GM12878 (cell line): ENCODE measurements around the gene DCTN5. TPM values are rescaled to one million over a fixed set of nuclear protein-coding genes. Genes with fewer than 3 reads are reported as not detected.

ENCODE experiments used
- ATAC-seq: fragments of 200-7000 bp; cut with Tn5 transposase; 3 replicates; pipeline ENCODE4 v1.9.1; 2020; ENCODE audit warnings: mild to moderate bottlenecking, moderate library complexity
- BruUV-seq: library from RNA; stranded (reverse); fragments of 400-500 nt; replicated peaks from 2 replicates; lab custom pipeline; 2021; lab: Mats Ljungman, UMichigan
- CTCF ChIA-PET: fragments of 300-600 bp; sonication (Branson Sonifier 250); formaldehyde crosslinking; extraction: SDS; loops from one replicate; lab custom pipeline; 2021; ENCODE audit warnings: inconsistent platforms; lab: Yijun Ruan, JAX
- POLR2A ChIA-PET: fragments of 350-600 bp; formaldehyde crosslinking; extraction: SDS; loops from one replicate; lab custom pipeline; 2021; ENCODE audit warnings: inconsistent platforms; lab: Charles Lee
- RAD21 ChIA-PET: fragments of 300-600 bp; sonication (Branson Sonifier 250); formaldehyde crosslinking; loops from one replicate; lab custom pipeline; 2023; ENCODE audit warnings: antibody characterized with exemption; ENCODE audit not compliant: unreplicated experiment; lab: Charles Lee
- SMC1A ChIA-PET: fragments of 300-600 bp; sonication (Branson Sonifier 250); formaldehyde crosslinking; loops from one replicate; lab custom pipeline; 2023; ENCODE audit not compliant: unreplicated experiment, uncharacterized antibody; lab: Charles Lee
- DNase-seq: peaks from one replicate; pipeline ENCODE4 v3.0.0-alpha.2; 2011; ENCODE audit warnings: low read depth, low spot score
- FAIRE-seq: peaks from 3 replicates; lab custom pipeline; 2011; peaks lifted over from hg19 to GRCh38; lab: Jason Lieb, UNC
- H2AFZ ChIP-seq: 2 replicates; pipeline ENCODE4 v1.6.0; 2011; ENCODE audit warnings: low read depth, low read length, control low read depth; ENCODE audit not compliant: control insufficient read depth
- H3K27ac ChIP-seq: 2 replicates; pipeline ENCODE4 v1.5.1; 2011; ENCODE audit warnings: control low read depth; ENCODE audit not compliant: control insufficient read depth, insufficient read depth
- H3K27me3 ChIP-seq, 2 experiments: replicated peaks in 1 of 2; 2 replicates each; pipeline versions ENCODE4 v1.6.0 to v1.6.1; 2011; ENCODE audit warnings: low read length in 1 of 2; ENCODE audit not compliant: control insufficient read depth in 2 of 2, insufficient read depth in 2 of 2
- H3K36me3 ChIP-seq, 2 experiments: 2 replicates each; pipeline ENCODE4 v1.5.1; 2011; ENCODE audit warnings: low read length in 1 of 2; ENCODE audit not compliant: control insufficient read depth in 2 of 2, insufficient read depth in 2 of 2
- H3K4me1 ChIP-seq: 2 replicates; pipeline ENCODE4 v1.6.1; 2011; ENCODE audit warnings: mild to moderate bottlenecking, low read length, moderate library complexity, mixed read lengths; ENCODE audit not compliant: control insufficient read depth, insufficient read depth
- H3K4me2 ChIP-seq: 2 replicates; pipeline ENCODE4 v1.6.0; 2011; ENCODE audit warnings: control low read depth; ENCODE audit not compliant: control insufficient read depth, insufficient read depth
- H3K4me3 ChIP-seq: fragments of 200-600 bp; sonication (generic); 2 replicates; pipeline ENCODE4 v1.5.1; 2016
- H3K79me2 ChIP-seq: 2 replicates; pipeline ENCODE4 v1.6.0; 2011; ENCODE audit warnings: low read length; ENCODE audit not compliant: control insufficient read depth, insufficient read depth
- H3K9ac ChIP-seq: 2 replicates; pipeline ENCODE4 v1.8.0; 2011; ENCODE audit warnings: low read length, control low read depth, mixed read lengths; ENCODE audit not compliant: control insufficient read depth, insufficient read depth
- H3K9me3 ChIP-seq: replicated peaks from 3 replicates; pipeline ENCODE4 v1.5.1; 2011; ENCODE audit warnings: mild to moderate bottlenecking, low read length; ENCODE audit not compliant: control insufficient read depth, insufficient read depth
- H4K20me1 ChIP-seq: 2 replicates; pipeline ENCODE4 v1.6.0; 2011; ENCODE audit not compliant: control insufficient read depth, insufficient read depth
- FOXK2 ChIP-seq: fragments of 450-650 bp; IDR thresholded peaks from 2 replicates; pipeline ENCODE4 v1.6.1; 2017; ENCODE audit warnings: mild to moderate bottlenecking, moderate library complexity
- IRF3 ChIP-seq: fragments of 450-650 bp; IDR thresholded peaks from 2 replicates; pipeline ENCODE4 v1.6.1; 2014; ENCODE audit warnings: mild to moderate bottlenecking
- MYC ChIP-seq: IDR thresholded peaks from 2 replicates; pipeline ENCODE4 v1.6.1; 2011; ENCODE audit warnings: mild to moderate bottlenecking, low read length, moderate library complexity, inconsistent platforms; ENCODE audit not compliant: insufficient read depth, insufficient replicate concordance, insufficient read length, severe bottlenecking
- NFYB ChIP-seq: IDR thresholded peaks from 2 replicates; pipeline ENCODE4 v1.6.1; 2011; ENCODE audit warnings: low read depth, mild to moderate bottlenecking, low read length, improper control_type of control experiment, moderate library complexity; ENCODE audit not compliant: insufficient read depth
- RB1 ChIP-seq: fragments of 450-650 bp; formaldehyde crosslinking; IDR thresholded peaks from 2 replicates; pipeline ENCODE4 v1.6.1; 2017; ENCODE audit warnings: mild to moderate bottlenecking, borderline replicate concordance
- RUNX3 ChIP-seq: IDR thresholded peaks from 2 replicates; pipeline ENCODE4 v1.6.1; 2012; ENCODE audit warnings: low read length, inconsistent platforms
- YBX1 ChIP-seq: fragments of 450-650 bp; IDR thresholded peaks from 2 replicates; pipeline ENCODE4 v1.6.1; 2016; ENCODE audit warnings: antibody characterized with exemption
- WGBS: methylation state at CpG from one replicate; pipeline ENCODE4 v1.1.6; 2016; ENCODE audit warnings: low lambda C conversion rate; ENCODE audit not compliant: insufficient replicate concordance, insufficient coverage; ENCODE audit errors: missing lambda C conversion rate; 5-methylcytosine and 5-hydroxymethylcytosine counted together
- in situ Hi-C: fragments of 300-500 bp; cut with MboI; formaldehyde crosslinking; loops from 9 replicates; pipeline ENCODE4 v1.14.3; 2018; ENCODE audit warnings: mixed read lengths
- intact Hi-C: fragments of 100-400 bp; cut with micrococcal nuclease; formaldehyde crosslinking; loops from one replicate; pipeline ENCODE4 v1.14.2; 2022; ENCODE audit not compliant: unreplicated experiment
- polyA plus RNA-seq, 11 experiments: library from polyadenylated mRNA; depleted of rRNA in 4 of 11; unstranded in 6 of 11; stranded (reverse) in 5 of 11; fragments of >200 nt; fragmentation: Nextera tagmentation in 4 of 11; fragmentation: Illumina TruSeq in 1 of 11; extraction: Ambion mirVana in 4 of 11; extraction: Trizol in 1 of 11; gene quantifications; 1 replicate in 1 of 11; 2 replicates in 10 of 11; pipeline versions ENCODE4 v1.2.1 to v1.2.3, GENCODE V29; 2011 to 2016; ENCODE audit warnings: inconsistent platforms in 2 of 11, missing spikeins in 2 of 11, low read depth in 1 of 11
- total RNA-seq, 4 experiments: library from RNA; depleted of rRNA in 3 of 4; stranded (reverse); fragments of >200 nt in 3 of 4; fragmentation: Illumina TruSeq in 1 of 4; extraction: Trizol in 1 of 4; gene quantifications; 2 replicates each; pipeline versions ENCODE4 v1.2.1 to v1.2.3, GENCODE V29; 2013 to 2021
- TF ChIP-seq, protein P1 (sequence below): IDR thresholded peaks from 2 replicates; pipeline ENCODE4 v1.6.1; 2011; ENCODE audit warnings: low read depth, low read length, improper control_type of control experiment, borderline replicate concordance
- TF ChIP-seq, protein P2 (sequence below): IDR thresholded peaks from 2 replicates; pipeline ENCODE4 v1.6.1; 2012; ENCODE audit warnings: low read depth, low read length, improper control_type of control experiment

Gene DCTN5
- total and polyA plus RNA-seq, 10 of the 15 experiments (the other 5 are each of a cell fraction or from before 2014, with no cell fraction given): 49.1 to 153 (median 81.4) TPM

GRCh38 chr16:23676924-23677480 lies 35.7 kb downstream of the DCTN5 start:
- RAD21 ChIA-PET: no interaction called here
- TF ChIP-seq MYC (no peak), NFYB (no peak), YBX1 (no peak), FOXK2 (no peak), IRF3 (no peak), RB1 (no peak), RUNX3 (no peak)
- TF ChIP-seq, protein P1, sequence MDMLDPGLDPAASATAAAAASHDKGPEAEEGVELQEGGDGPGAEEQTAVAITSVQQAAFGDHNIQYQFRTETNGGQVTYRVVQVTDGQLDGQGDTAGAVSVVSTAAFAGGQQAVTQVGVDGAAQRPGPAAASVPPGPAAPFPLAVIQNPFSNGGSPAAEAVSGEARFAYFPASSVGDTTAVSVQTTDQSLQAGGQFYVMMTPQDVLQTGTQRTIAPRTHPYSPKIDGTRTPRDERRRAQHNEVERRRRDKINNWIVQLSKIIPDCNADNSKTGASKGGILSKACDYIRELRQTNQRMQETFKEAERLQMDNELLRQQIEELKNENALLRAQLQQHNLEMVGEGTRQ: no peak
- TF ChIP-seq, protein P2, sequence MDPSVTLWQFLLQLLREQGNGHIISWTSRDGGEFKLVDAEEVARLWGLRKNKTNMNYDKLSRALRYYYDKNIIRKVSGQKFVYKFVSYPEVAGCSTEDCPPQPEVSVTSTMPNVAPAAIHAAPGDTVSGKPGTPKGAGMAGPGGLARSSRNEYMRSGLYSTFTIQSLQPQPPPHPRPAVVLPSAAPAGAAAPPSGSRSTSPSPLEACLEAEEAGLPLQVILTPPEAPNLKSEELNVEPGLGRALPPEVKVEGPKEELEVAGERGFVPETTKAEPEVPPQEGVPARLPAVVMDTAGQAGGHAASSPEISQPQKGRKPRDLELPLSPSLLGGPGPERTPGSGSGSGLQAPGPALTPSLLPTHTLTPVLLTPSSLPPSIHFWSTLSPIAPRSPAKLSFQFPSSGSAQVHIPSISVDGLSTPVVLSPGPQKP: no peak

More at GRCh38 chr16:23676924-23677480, 35.7 kb downstream of the DCTN5 start:
- no peaks in the 10 kb centered on the region for H3K27me3 ChIP-seq
- no peak overlapping the region for H3K27ac ChIP-seq
- H3K4me2 ChIP-seq: no peak overlapping the region
- CTCF ChIA-PET: interaction anchor here (1.5 to 4.5 kb wide), 5 partner anchors 9 to 360 kb away, joined by 4 to 26 read pairs (median 6); no protein-coding TSS in a partner anchor
- peaks cover 4 to 11% of the 10 kb centered on the region in 2 experiments for H3K36me3 ChIP-seq
- no peaks in the 10 kb centered on the region for H3K9me3 ChIP-seq
- SMC1A ChIA-PET: no interaction called here
- H4K20me1 ChIP-seq: no peaks in the 10 kb centered on the region; the same call in 1 of the 2 replicates
- no peak overlapping the region for H3K4me3 ChIP-seq
- no peak overlapping the region for H2AFZ ChIP-seq
- no TSS peak for BruUV-seq
- no peak for DNase-seq
- intact Hi-C loops (loop anchor here (5.0 kb wide), 1 partner anchor 35 kb away; the partner anchor contains the start of genes DCTN5 and PALB2), in situ Hi-C loops (no loop called here)
- peaks cover 17% of the 10 kb centered on the region for H3K4me1 ChIP-seq
- peaks cover 36% of the 10 kb centered on the region for H3K79me2 ChIP-seq
- WGBS: 97% methylated on average over 2 of the region's 2 CpGs
- no peak overlapping the region for H3K9ac ChIP-seq
- FAIRE-seq: no peak
- ATAC-seq: no peak
- POLR2A ChIA-PET: interaction anchor here (1.0 to 1.4 kb wide), 2 partner anchors 8 to 36 kb away, joined by 3 read pairs; partner anchors contain the start of genes DCTN5 and PALB2
